ENCODE measurements around the gene BBS9.

BBS9 gene

DNA sequence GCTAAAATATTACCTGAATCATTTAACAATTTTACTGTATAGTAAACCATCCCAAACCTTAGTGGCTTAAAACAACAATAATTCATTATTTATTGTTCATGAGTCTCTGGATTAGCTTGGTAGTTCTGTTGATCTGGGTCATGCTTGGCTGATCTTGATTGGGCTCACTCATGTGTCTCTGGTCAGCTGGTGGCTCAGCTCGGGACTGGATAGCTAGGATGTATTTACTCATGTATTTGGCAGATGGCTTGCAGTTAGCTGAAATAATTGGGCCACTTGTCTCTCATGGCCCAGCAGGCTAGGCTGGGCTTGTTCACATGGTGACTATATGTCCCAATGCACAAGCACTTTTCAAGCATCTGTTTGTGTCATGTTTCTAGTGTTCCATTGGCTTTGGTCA is 262.8 kb downstream of the BBS9 start:
- no peak for DNase-seq

DNA sequence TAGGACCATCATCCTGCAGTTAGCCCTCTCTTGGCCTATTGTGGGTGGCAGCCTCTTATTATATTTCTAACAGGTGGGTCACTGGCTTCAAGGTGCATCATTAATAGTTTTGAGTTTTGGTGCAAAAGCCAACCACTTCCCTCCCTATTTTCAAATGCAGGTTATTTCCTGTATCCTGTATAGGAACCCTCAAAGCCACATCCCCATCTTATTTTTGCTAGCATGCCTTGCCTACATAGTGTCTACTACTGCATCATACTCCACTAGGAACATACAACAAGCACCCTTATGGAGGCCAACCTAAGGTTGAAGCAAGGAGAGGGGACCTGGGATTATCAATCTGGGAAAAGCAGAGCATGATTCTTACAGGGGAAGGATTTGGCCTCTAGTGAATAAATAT is 264.4 kb downstream of the BBS9 start:
- DNase-seq = no peak

DNA sequence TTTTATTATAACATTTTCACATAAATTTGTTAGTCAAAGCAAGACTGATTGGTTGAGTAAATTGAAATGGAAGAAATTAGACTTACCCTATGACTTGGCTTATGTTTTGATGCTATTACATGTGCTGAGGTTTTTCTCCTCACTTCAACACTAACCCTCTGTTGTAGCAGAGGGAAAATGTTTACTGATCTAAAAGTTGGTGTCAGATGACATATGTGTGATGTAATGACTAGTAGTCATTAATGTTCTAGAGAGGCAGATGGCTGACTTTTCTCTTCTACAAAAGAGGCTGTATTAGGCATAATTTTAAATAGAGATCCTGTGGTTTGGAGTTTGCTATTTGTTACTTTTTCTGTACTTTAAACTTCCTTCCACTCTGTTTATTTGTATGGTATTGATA is 266.0 kb downstream of the BBS9 start:
- no peak for DNase-seq

DNA sequence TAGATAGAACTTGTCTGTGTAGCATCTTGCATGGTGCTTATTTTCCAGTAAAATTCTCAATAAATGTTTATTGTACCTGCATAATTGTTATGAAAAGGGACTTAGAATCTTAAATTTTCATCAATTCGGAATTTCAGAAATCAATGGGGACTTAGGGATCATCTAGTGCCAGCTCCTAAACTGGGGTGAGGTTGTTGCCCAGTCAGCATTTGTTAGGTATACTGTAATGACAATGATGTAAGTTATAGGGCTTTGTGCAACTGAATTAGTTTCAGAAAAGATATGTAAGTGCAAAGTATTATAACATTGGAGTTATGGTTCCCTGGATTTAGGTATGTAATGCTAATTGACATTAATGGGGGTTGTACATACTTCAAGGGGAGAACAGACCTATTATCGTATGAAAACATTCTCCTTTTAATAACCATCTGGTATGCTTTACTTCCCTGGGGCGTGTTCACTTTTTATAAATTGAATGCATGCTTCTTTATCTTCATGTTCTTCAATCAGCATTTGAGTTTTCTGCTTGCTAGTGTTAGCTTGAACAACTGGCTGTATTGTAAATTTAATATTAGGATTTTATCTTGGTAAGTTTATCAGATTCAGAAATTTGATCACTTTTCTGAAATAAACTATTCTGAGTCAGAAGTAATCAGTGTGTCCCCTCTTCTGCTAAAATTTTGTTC is 270.3 kb downstream of the BBS9 start:
- no peak for DNase-seq

GRCh38 chr7:33400214-33400538 is 270.8 kb downstream of the BBS9 start:
- no peak for DNase-seq

GRCh38 chr7:33410266-33410665 is 280.9 kb downstream of the BBS9 start:
- DNase-seq = no peak

- no peak for DNase-seq
These were observed 281.7 kb downstream of the BBS9 start for GRCh38 chr7:33411020-33411419.

GRCh38 chr7:33412331-33412730 is 283.0 kb downstream of the BBS9 start:
- DNase-seq = no peak

GRCh38 chr7:33418251-33418701 is 288.9 kb downstream of the BBS9 start:
- no peak for DNase-seq

DNA sequence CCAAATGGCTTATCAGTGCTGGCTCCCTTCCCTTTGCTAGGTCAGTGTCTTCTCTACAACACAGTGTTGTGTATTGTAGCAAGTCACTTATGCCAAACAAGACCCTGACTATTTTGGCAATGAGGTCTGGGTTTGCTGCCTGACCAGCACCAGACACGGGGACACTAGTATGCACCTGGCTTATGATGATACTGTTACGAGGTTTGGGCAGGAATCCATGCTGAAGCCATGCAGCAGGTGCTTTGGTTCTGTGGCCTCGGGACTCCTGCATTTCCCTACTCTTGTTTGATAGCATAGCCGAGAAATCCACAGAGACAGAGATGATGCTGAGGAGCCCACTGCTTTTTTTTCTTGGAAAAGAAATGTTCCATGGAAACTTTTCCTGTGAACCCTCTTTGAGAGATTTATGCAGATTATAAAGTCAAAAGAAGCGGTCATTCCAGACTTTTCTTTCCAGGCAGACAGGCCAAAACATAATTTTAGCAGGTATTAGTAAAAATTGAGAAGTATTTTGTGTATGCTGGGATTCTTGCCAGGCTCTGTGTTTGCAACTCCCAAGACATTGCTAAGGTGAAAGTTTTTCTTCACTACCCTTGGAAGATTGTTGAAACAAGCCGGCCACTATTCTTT is 291.1 kb downstream of the BBS9 start:
- no peak for DNase-seq

- no peak for DNase-seq
These were observed 292.1 kb downstream of the BBS9 start for GRCh38 chr7:33421429-33421828.

GRCh38 chr7:33422141-33422540 is 292.8 kb downstream of the BBS9 start:
- no peak for DNase-seq

- DNase-seq = no peak
These were observed 293.7 kb downstream of the BBS9 start for GRCh38 chr7:33422825-33423645.

DNA sequence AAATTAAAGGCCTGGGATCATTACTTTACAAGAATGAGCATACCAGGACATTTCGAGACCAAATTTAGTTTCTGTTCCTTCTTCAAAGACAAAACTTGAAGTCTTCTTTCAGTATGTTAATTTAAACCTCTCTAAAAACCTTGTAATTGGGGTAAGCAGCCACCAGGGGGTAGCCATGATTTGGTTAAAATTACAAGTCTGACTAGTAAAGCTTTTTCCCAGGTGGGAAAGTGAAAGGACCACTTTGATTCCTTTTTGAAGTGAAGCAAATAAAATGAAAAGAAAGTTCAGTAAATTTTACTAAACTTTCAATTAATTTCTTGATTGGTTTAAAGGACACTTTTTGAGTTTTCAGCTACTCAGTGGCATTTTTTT is 294.3 kb downstream of the BBS9 start:
- DNase-seq = no peak

GRCh38 chr7:33425395-33425794 is 296.0 kb downstream of the BBS9 start:
- DNase-seq = no peak

GRCh38 chr7:33425929-33426678 is 296.7 kb downstream of the BBS9 start:
- DNase-seq = no peak

- DNase-seq = no peak
These were observed 299.1 kb downstream of the BBS9 start for GRCh38 chr7:33428415-33428814.

- DNase-seq = no peak
These were observed 302.2 kb downstream of the BBS9 start for GRCh38 chr7:33431543-33431942.

DNA sequence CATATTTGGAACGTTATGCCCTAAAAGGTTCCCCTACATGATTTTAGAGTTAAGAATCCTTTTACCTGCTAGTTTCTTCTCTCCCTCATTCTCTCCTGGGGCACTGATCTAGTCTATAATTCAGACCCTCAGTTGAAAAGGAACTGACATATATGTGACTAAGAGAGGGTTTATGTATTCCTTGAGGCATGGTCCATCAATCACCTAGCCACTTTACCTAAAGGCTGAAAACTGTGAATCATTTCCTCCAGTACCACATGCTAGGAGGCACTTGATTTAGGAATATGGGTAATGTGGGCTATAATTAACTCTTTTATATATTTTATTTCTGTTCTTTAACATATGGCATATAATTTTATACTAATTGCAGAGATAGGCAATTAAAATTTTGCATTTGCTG is 303.5 kb downstream of the BBS9 start:
- DNase-seq = no peak

GRCh38 chr7:33433357-33433756 is 304.0 kb downstream of the BBS9 start:
- no peak for DNase-seq

DNA sequence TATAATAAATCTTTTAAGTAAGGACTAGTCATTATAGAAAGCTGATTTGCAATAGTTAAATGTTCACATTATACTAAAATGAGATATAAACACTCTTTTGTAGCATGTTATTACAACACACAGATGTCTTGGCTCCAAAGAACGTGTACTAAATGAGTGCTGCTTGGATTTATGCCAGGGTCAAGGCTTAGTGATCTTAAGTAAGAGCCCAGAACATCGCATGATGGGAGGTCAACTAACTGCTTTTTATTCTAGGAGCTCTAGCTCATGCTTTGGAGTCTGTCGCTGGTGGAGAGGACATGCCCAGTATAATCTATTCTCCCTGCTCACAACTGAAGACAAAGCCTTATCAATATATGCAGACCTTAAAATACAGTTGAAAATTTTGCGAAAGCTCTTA is 315.1 kb downstream of the BBS9 start:
- no peak for DNase-seq

DNA sequence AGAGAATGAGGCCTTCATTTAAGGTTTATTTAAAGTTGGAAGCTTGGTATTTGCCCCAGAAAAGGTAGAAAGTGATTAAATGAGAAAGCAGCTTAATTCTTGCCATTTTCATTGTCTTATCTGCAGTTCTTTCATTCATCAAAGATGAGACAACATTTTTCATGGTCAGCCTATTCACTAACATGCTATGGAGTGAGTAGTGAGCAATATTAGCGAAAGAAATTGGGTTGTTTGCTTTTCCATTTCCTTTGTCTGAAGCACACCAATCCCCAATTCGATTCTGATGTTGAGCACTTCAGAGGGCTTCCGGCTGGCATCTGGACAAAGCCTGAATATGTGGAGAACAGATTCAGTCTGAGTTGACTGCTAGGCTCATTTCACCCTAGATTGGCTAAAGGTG is 317.2 kb downstream of the BBS9 start:
- no peak for DNase-seq

GRCh38 chr7:33448035-33448434 is 318.7 kb downstream of the BBS9 start:
- no peak for DNase-seq

- DNase-seq = no peak
These were observed 320.5 kb downstream of the BBS9 start for GRCh38 chr7:33449847-33450246.
